ENCODE measurements around the gene ASB6. TPM values are rescaled to one million over a fixed set of nuclear protein-coding genes. Genes with fewer than 3 reads are reported as not detected.

The ASB6 gene
- total and polyA plus RNA-seq, 4 donors, result 3.4 to 8.4 (median 6.2) TPM

DNA sequence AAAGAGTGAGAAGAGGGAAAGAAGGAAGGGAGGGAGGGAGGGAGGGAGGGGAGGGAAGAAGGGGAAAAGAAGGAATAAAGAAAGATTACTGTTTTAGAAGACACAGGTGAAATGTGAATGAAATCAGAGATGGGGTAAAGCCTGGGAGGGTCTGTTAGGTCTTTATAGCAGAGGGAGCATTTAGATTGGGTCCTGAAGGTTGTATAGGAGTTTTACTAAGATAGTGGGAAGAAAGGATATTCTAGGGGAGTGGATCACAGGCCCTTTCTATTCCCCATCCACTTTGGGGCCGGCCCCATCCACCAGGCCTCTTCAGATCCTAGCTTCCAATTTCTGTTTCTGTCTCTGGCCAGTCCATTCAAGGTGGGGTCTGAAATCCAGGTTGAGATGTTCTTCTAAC, 56.6 kb downstream of the ASB6 start:
- Histone ChIP-seq H3K4me1 (ENCODE audit: control insufficient read depth in 4 of 4, insufficient read depth in 4 of 4, low read length in 3 of 4) (no peaks in the 10 kb centered on the region), H3K4me3 (ENCODE audit: low read depth in 1 of 3, low read length in 3 of 3) (no peak overlapping the region), H3K27ac (ENCODE audit: low read depth in 1 of 2, low read length in 2 of 2) (no peak overlapping the region), H3K9me3 (ENCODE audit: control insufficient read depth in 4 of 4, low read length in 3 of 4) (no peaks in the 10 kb centered on the region), H3K9ac (ENCODE audit: low read depth in 1 of 2, low read length in 2 of 2) (no peak overlapping the region), H3K27me3 (ENCODE audit: control insufficient read depth in 4 of 4, insufficient read depth in 4 of 4, low read length in 3 of 4) (no peaks in the 10 kb centered on the region), H3K36me3 (ENCODE audit: control insufficient read depth in 4 of 4, insufficient read depth in 3 of 4, low read depth in 1 of 4, low read length in 3 of 4) (no peaks in the 10 kb centered on the region)
- TF ChIP-seq YY1 (IDR thresholded peaks at IDR 0.05) (no peak), HNF4A (conservative IDR thresholded peaks at IDR 0.05) (no peak), RXRA (IDR thresholded peaks at IDR 0.05) (no peak), SP1 (IDR thresholded peaks at IDR 0.05) (no peak), TAF1 (conservative IDR thresholded peaks at IDR 0.05) (no peak), ZBTB33 (IDR thresholded peaks at IDR 0.05) (no peak), GABPA (IDR thresholded peaks at IDR 0.05 in 1 of 2, conservative IDR thresholded peaks at IDR 0.05 in 1 of 2) (no peak)
- TF ChIP-seq, protein P1, sequence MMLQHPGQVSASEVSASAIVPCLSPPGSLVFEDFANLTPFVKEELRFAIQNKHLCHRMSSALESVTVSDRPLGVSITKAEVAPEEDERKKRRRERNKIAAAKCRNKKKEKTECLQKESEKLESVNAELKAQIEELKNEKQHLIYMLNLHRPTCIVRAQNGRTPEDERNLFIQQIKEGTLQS (IDR thresholded peaks at IDR 0.05), result no peak
- WGBS, result 95% methylated on average over 1 of the region's 1 CpG
- DNase-seq (ENCODE audit: low spot score), result no peak

Other genes with a start within 250 kb of the ASB6 start
- under 1 TPM in 1 of 2 donors, not detected in 1; 0.23 TPM for gene C9orf50, start 21.1 kb downstream of the ASB6 start, total RNA-seq
- gene C9orf50, start 21.1 kb downstream of the ASB6 start, polyA plus RNA-seq, result not detected
- gene NTMT1, start 16.0 kb downstream of the ASB6 start, total RNA-seq, result 10 to 100 TPM; 13.1 to 17.7 TPM
- 10 to 100 TPM; 34.8 to 42.5 TPM for gene NTMT1, start 16.0 kb downstream of the ASB6 start, polyA plus RNA-seq
- under 1 TPM in 1 of 2 donors, not detected in 1; 0.08 TPM for gene PRRX2, start 23.5 kb upstream of the ASB6 start, total RNA-seq
- under 1 TPM in 1 of 2 donors, not detected in 1; 0.03 TPM for gene PRRX2, start 23.5 kb upstream of the ASB6 start, polyA plus RNA-seq
- gene PTGES, start 110.9 kb upstream of the ASB6 start, total RNA-seq, result under 1 TPM in 1 of 2 donors, not detected in 1; 0.47 TPM
- gene PTGES, start 110.9 kb upstream of the ASB6 start, polyA plus RNA-seq, result under 1 TPM; 0.07 to 0.17 TPM
- 10 to 100 TPM; 18.6 to 31.9 TPM for gene TOR1B, start 161.0 kb upstream of the ASB6 start, total RNA-seq
- 10 to 100 TPM; 12.8 to 17.1 TPM for gene TOR1B, start 161.0 kb upstream of the ASB6 start, polyA plus RNA-seq
- 10 to 100 TPM; 18.3 to 30.5 TPM for gene TOR1A, start 182.0 kb upstream of the ASB6 start, total RNA-seq
- 10 to 100 TPM; 29.1 to 34.0 TPM for gene TOR1A, start 182.0 kb upstream of the ASB6 start, polyA plus RNA-seq
- gene C9orf78, start 193.1 kb upstream of the ASB6 start, total RNA-seq, result 10 to 100 TPM; 37.2 to 64.6 TPM
- gene C9orf78, start 193.1 kb upstream of the ASB6 start, polyA plus RNA-seq, result 10 to 100 TPM; 31.1 to 84.2 TPM
- 10 to 100 TPM; 11.7 to 19.8 TPM for gene USP20, start 193.3 kb upstream of the ASB6 start, total RNA-seq
- 1 to 10 TPM; 8.2 to 8.8 TPM for gene USP20, start 193.3 kb upstream of the ASB6 start, polyA plus RNA-seq

Measured in liver (tissue), 9 donors.